Neural progenitor cell (in vitro differentiated cells): ENCODE results near the gene LEFTY1.

ENCODE experiments used
- EZH2 ChIP-seq: fragments of 200-600 bp; sonication (generic); IDR thresholded peaks from 2 replicates; pipeline ENCODE4 v1.6.1; 2017; ENCODE audit warnings: antibody characterized with exemption, mild to moderate bottlenecking, moderate library complexity
- TF ChIP-seq, protein P1 (sequence below): fragments of 200-600 bp; sonication (generic); IDR thresholded peaks from 2 replicates; pipeline ENCODE4 v1.5.1; 2017; ENCODE audit warnings: antibody characterized with exemption, mild to moderate bottlenecking

DNA sequence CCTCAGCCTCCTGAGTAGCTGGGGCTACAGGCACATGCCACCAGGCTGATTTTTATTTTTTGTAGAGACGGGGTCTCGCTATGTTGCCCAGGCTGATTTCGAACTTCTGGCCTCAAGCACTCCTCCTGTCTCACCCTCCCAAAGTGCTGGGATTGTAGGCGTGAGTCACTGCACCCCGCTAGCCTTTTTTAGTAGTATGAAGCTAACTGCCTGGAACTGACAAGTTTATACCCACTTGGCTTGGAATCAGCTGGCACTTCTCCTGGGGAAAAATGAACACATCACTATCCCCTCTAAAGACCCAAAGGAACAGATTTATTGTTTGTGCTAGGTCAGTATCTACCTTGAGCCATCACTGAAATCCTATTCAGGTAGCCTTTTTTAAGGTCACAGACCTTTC, 25.8 kb downstream of the LEFTY1 start:
- TF ChIP-seq, protein P1, sequence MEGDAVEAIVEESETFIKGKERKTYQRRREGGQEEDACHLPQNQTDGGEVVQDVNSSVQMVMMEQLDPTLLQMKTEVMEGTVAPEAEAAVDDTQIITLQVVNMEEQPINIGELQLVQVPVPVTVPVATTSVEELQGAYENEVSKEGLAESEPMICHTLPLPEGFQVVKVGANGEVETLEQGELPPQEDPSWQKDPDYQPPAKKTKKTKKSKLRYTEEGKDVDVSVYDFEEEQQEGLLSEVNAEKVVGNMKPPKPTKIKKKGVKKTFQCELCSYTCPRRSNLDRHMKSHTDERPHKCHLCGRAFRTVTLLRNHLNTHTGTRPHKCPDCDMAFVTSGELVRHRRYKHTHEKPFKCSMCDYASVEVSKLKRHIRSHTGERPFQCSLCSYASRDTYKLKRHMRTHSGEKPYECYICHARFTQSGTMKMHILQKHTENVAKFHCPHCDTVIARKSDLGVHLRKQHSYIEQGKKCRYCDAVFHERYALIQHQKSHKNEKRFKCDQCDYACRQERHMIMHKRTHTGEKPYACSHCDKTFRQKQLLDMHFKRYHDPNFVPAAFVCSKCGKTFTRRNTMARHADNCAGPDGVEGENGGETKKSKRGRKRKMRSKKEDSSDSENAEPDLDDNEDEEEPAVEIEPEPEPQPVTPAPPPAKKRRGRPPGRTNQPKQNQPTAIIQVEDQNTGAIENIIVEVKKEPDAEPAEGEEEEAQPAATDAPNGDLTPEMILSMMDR: no peak
- no peak for TF ChIP-seq EZH2
